ENCODE measurements around the gene EPN3. TPM values are rescaled to one million over a fixed set of nuclear protein-coding genes. Genes with fewer than 3 reads are reported as not detected.
A peak's percentile ranks its signal among the peaks of the same experiment; 100 is the strongest.

The EPN3 gene
- total RNA-seq, 1 donor from 2014 or later, result 21.9 TPM

DNA sequence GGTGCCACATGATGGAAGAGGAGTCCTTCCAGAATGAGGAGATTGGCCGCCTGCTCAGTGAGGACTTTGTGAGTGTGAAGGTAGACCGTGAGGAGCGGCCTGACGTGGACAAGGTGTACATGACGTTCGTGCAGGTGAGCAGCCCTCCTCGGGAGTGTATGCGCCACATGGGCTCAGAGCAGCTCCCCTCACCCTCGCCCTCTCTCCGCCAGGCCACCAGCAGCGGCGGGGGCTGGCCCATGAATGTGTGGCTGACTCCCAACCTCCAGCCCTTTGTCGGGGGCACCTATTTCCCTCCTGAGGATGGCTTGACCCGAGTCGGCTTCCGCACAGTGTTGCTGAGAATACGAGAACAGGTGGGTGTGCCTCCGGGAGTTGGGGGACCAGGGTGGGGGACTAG, 16.3 kb downstream of the EPN3 start:
- no peak overlapping the region for H3K4me3 ChIP-seq
- DNase-seq (ENCODE audit: extremely low spot score in 2 of 2), result no peak
- intact Hi-C loops (cut with DNase I), result loop anchor here (5.0 kb wide), 2 partner anchors 78 to 138 kb away; no protein-coding TSS in a partner anchor
- peaks cover 19% of the 10 kb centered on the region for H3K4me1 ChIP-seq
- TF ChIP-seq POLR2AphosphoS5 (IDR thresholded peaks at IDR 0.05; ENCODE audit: insufficient read depth in 1 of 2, low read depth in 1 of 2) (no peak), POLR2A (IDR thresholded peaks at IDR 0.05) (no peak)
- TF ChIP-seq, protein P1, sequence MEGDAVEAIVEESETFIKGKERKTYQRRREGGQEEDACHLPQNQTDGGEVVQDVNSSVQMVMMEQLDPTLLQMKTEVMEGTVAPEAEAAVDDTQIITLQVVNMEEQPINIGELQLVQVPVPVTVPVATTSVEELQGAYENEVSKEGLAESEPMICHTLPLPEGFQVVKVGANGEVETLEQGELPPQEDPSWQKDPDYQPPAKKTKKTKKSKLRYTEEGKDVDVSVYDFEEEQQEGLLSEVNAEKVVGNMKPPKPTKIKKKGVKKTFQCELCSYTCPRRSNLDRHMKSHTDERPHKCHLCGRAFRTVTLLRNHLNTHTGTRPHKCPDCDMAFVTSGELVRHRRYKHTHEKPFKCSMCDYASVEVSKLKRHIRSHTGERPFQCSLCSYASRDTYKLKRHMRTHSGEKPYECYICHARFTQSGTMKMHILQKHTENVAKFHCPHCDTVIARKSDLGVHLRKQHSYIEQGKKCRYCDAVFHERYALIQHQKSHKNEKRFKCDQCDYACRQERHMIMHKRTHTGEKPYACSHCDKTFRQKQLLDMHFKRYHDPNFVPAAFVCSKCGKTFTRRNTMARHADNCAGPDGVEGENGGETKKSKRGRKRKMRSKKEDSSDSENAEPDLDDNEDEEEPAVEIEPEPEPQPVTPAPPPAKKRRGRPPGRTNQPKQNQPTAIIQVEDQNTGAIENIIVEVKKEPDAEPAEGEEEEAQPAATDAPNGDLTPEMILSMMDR (IDR thresholded peaks at IDR 0.05), result no peak
- H3K27ac ChIP-seq, result no peak overlapping the region
- H3K36me3 ChIP-seq, result peaks cover 0 to 4% of the 10 kb centered on the region in 2 donors
- no peaks in the 10 kb centered on the region for H3K9me3 ChIP-seq
- no peaks in the 10 kb centered on the region for H3K27me3 ChIP-seq

DNA sequence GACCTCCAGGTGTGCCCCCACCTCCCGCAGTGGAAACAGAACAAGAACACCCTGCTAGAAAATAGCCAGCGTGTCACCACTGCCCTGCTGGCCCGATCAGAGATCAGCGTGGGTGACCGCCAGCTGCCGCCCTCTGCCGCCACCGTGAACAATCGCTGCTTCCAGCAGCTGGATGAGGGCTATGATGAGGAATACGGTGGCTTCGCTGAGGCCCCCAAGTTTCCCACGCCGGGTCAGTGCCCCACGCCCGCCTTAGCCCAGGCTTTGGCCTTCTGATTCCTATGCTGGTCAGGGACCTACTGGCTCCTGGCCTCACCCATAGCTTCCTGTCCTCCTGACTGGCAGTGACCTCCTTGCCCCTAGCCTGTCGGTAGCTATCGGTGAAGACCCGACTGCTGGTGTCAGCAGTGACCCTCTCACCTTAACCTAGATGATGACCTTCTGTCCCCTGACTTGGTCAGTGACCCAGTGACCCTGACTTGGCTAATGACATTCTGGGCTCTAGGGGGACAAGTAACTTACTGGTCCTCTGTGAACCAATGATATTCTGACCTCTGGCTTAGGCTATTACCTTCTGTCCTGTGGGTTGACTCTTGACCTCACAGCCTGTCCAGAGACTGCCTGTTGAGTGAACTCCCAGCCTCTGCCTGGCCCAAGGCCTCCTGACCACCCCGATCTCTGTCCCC, 16.9 kb downstream of the EPN3 start:
- TF ChIP-seq POLR2AphosphoS5 (IDR thresholded peaks at IDR 0.05; ENCODE audit: insufficient read depth in 1 of 2, low read depth in 1 of 2), result no peak
- TF ChIP-seq, protein P1 (IDR thresholded peaks at IDR 0.05), result no peak
- no peak for TF ChIP-seq POLR2A (IDR thresholded peaks at IDR 0.05)
- no peaks in the 10 kb centered on the region for H3K9me3 ChIP-seq
- intact Hi-C loops (cut with DNase I), result loop anchor here (5.0 kb wide), 2 partner anchors 78 to 138 kb away; no protein-coding TSS in a partner anchor
- peaks cover 0 to 4% of the 10 kb centered on the region in 2 donors for H3K36me3 ChIP-seq
- H3K27ac ChIP-seq, result no peak overlapping the region
- no peak for DNase-seq (ENCODE audit: extremely low spot score in 2 of 2)
- H3K4me1 ChIP-seq, result peaks cover 19% of the 10 kb centered on the region
- H3K27me3 ChIP-seq, result no peaks in the 10 kb centered on the region
- no peak overlapping the region for H3K4me3 ChIP-seq

DNA sequence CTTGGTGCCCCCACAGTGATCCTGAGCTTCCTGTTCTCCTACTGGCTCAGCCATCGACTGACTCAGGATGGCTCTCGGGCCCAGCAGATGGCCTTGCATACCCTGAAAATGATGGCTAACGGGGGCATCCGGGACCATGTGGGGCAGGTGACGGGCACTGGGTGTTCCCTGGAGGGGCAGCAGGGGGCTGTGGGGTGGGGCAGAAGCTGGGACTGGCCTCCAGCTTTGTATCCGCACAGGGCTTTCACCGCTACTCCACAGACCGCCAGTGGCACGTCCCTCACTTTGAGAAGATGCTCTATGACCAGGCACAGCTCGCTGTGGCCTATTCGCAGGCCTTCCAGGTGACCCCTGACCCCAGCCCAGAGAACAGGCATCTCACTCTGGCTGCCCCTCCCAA, 17.4 kb downstream of the EPN3 start:
- no peak for DNase-seq (ENCODE audit: extremely low spot score in 2 of 2)
- peaks cover 19% of the 10 kb centered on the region for H3K4me1 ChIP-seq
- no peak overlapping the region for H3K27ac ChIP-seq
- TF ChIP-seq POLR2AphosphoS5 (IDR thresholded peaks at IDR 0.05; ENCODE audit: insufficient read depth in 1 of 2, low read depth in 1 of 2) (no peak), POLR2A (IDR thresholded peaks at IDR 0.05) (no peak)
- TF ChIP-seq, protein P1 (IDR thresholded peaks at IDR 0.05), result no peak
- no peaks in the 10 kb centered on the region for H3K9me3 ChIP-seq
- intact Hi-C loops (cut with DNase I), result loop anchor here (5.0 kb wide), 2 partner anchors 77 to 137 kb away; no protein-coding TSS in a partner anchor
- H3K36me3 ChIP-seq, result peaks cover 0 to 4% of the 10 kb centered on the region in 2 donors
- no peak overlapping the region for H3K4me3 ChIP-seq
- no peaks in the 10 kb centered on the region for H3K27me3 ChIP-seq

DNA sequence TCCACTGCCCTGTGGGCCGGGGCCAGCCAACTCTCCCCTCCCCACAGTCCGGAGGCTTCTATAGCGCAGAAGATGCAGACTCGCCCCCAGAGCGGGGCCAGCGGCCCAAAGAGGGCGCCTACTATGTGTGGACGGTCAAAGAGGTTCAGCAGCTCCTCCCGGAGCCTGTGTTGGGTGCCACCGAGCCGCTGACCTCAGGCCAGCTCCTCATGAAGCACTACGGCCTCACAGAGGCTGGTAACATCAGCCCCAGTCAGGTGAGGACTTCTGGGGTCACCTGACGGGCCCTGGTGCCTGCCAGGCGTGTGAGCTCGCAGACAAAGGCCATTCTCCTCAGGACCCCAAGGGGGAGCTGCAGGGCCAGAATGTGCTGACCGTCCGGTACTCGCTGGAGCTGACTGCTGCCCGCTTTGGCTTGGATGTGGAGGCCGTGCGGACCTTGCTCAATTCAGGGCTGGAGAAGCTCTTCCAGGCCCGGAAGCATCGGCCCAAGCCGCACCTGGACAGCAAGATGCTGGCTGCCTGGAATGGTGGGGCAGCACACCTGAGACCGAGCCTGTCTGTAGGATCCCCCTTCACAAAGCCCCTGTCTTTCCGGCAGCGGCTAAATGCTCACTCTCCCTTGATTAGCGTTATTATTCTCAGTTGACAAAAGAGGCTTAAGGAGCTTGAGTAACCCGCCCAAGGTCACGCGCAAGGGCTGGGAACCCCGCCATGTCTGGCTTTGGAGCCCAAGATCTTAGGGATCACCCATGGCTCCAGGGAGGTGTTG, 18.3 kb downstream of the EPN3 start:
- Histone ChIP-seq H3K36me3 (peaks cover 0 to 4% of the 10 kb centered on the region in 2 donors), H3K9me3 (no peaks in the 10 kb centered on the region), H3K4me3 (no peak overlapping the region), H3K27ac (peak overlapping the region; percentile 65), H3K4me1 (peaks cover 19% of the 10 kb centered on the region), H3K27me3 (no peaks in the 10 kb centered on the region)
- intact Hi-C loops (cut with DNase I), result no loop called here
- TF ChIP-seq POLR2AphosphoS5 (IDR thresholded peaks at IDR 0.05; ENCODE audit: insufficient read depth in 1 of 2, low read depth in 1 of 2), result peak in 1 of 2 donors; percentile 62
- no peak for TF ChIP-seq POLR2A (IDR thresholded peaks at IDR 0.05)
- TF ChIP-seq, protein P1 (IDR thresholded peaks at IDR 0.05), result peak; percentile 46 to 80 (median 50)
- DNase-seq (ENCODE audit: extremely low spot score in 2 of 2), result no peak
